GM12878 (cell line): ENCODE results near the gene MPC1L. TPM values are rescaled to one million over a fixed set of nuclear protein-coding genes. Genes with fewer than 3 reads are reported as not detected.

Experiments
- ATAC-seq: fragments of 200-7000 bp; cut with Tn5 transposase; 3 replicates; pipeline ENCODE4 v1.9.1; 2020; ENCODE audit warnings: mild to moderate bottlenecking, moderate library complexity
- BruUV-seq: library from RNA; stranded (reverse); fragments of 400-500 nt; replicated peaks from 2 replicates; lab custom pipeline; 2021; lab: Mats Ljungman, UMichigan
- CTCF ChIA-PET: fragments of 300-600 bp; sonication (Branson Sonifier 250); formaldehyde crosslinking; extraction: SDS; loops from one replicate; lab custom pipeline; 2021; ENCODE audit warnings: inconsistent platforms; lab: Yijun Ruan, JAX
- POLR2A ChIA-PET: fragments of 350-600 bp; formaldehyde crosslinking; extraction: SDS; loops from one replicate; lab custom pipeline; 2021; ENCODE audit warnings: inconsistent platforms; lab: Charles Lee
- RAD21 ChIA-PET: fragments of 300-600 bp; sonication (Branson Sonifier 250); formaldehyde crosslinking; loops from one replicate; lab custom pipeline; 2023; ENCODE audit warnings: antibody characterized with exemption; ENCODE audit not compliant: unreplicated experiment; lab: Charles Lee
- SMC1A ChIA-PET: fragments of 300-600 bp; sonication (Branson Sonifier 250); formaldehyde crosslinking; loops from one replicate; lab custom pipeline; 2023; ENCODE audit not compliant: unreplicated experiment, uncharacterized antibody; lab: Charles Lee
- DNase-seq: peaks from one replicate; pipeline ENCODE4 v3.0.0-alpha.2; 2011; ENCODE audit warnings: low read depth, low spot score
- FAIRE-seq: peaks from 3 replicates; lab custom pipeline; 2011; peaks lifted over from hg19 to GRCh38; lab: Jason Lieb, UNC
- H2AFZ ChIP-seq: 2 replicates; pipeline ENCODE4 v1.6.0; 2011; ENCODE audit warnings: low read depth, low read length, control low read depth; ENCODE audit not compliant: control insufficient read depth
- H3K27ac ChIP-seq: 2 replicates; pipeline ENCODE4 v1.5.1; 2011; ENCODE audit warnings: control low read depth; ENCODE audit not compliant: control insufficient read depth, insufficient read depth
- H3K27me3 ChIP-seq, 2 experiments: replicated peaks in 1 of 2; 2 replicates each; pipeline versions ENCODE4 v1.6.0 to v1.6.1; 2011; ENCODE audit warnings: low read length in 1 of 2; ENCODE audit not compliant: control insufficient read depth in 2 of 2, insufficient read depth in 2 of 2
- H3K36me3 ChIP-seq, 2 experiments: 2 replicates each; pipeline ENCODE4 v1.5.1; 2011; ENCODE audit warnings: low read length in 1 of 2; ENCODE audit not compliant: control insufficient read depth in 2 of 2, insufficient read depth in 2 of 2
- H3K4me1 ChIP-seq: 2 replicates; pipeline ENCODE4 v1.6.1; 2011; ENCODE audit warnings: mild to moderate bottlenecking, low read length, moderate library complexity, mixed read lengths; ENCODE audit not compliant: control insufficient read depth, insufficient read depth
- H3K4me2 ChIP-seq: 2 replicates; pipeline ENCODE4 v1.6.0; 2011; ENCODE audit warnings: control low read depth; ENCODE audit not compliant: control insufficient read depth, insufficient read depth
- H3K4me3 ChIP-seq: fragments of 200-600 bp; sonication (generic); 2 replicates; pipeline ENCODE4 v1.5.1; 2016
- H3K79me2 ChIP-seq: 2 replicates; pipeline ENCODE4 v1.6.0; 2011; ENCODE audit warnings: low read length; ENCODE audit not compliant: control insufficient read depth, insufficient read depth
- H3K9ac ChIP-seq: 2 replicates; pipeline ENCODE4 v1.8.0; 2011; ENCODE audit warnings: low read length, control low read depth, mixed read lengths; ENCODE audit not compliant: control insufficient read depth, insufficient read depth
- H3K9me3 ChIP-seq: replicated peaks from 3 replicates; pipeline ENCODE4 v1.5.1; 2011; ENCODE audit warnings: mild to moderate bottlenecking, low read length; ENCODE audit not compliant: control insufficient read depth, insufficient read depth
- H4K20me1 ChIP-seq: 2 replicates; pipeline ENCODE4 v1.6.0; 2011; ENCODE audit not compliant: control insufficient read depth, insufficient read depth
- BACH1 ChIP-seq: fragments of 450-650 bp; IDR thresholded peaks from 2 replicates; pipeline ENCODE4 v1.6.1; 2017; ENCODE audit warnings: mild to moderate bottlenecking, borderline replicate concordance
- KDM1A ChIP-seq: fragments of 200-600 bp; sonication (generic); IDR thresholded peaks from 2 replicates; pipeline ENCODE4 v1.6.1; 2016; ENCODE audit warnings: borderline replicate concordance
- MAX ChIP-seq: IDR thresholded peaks from 2 replicates; pipeline ENCODE4 v1.6.1; 2012; ENCODE audit warnings: low read depth, low read length, improper control_type of control experiment
- MYB ChIP-seq: fragments of 150-350 bp; IDR thresholded peaks from 2 replicates; pipeline ENCODE4 v1.6.1; 2014; ENCODE audit warnings: mild to moderate bottlenecking, low read depth, low read length, borderline replicate concordance
- POLR2AphosphoS5 ChIP-seq: IDR thresholded peaks from 2 replicates; pipeline ENCODE4 v1.6.1; 2011; ENCODE audit warnings: mild to moderate bottlenecking, low read length, inconsistent platforms
- RAD21 ChIP-seq: IDR thresholded peaks from 2 replicates; pipeline ENCODE4 v1.6.1; 2011; ENCODE audit warnings: mild to moderate bottlenecking, low read depth, low read length, moderate library complexity; ENCODE audit not compliant: insufficient read depth
- SMC3 ChIP-seq: IDR thresholded peaks from 2 replicates; pipeline ENCODE4 v1.6.1; 2011; ENCODE audit warnings: low read length, improper control_type of control experiment, borderline replicate concordance
- SREBF2 ChIP-seq: IDR thresholded peaks from 2 replicates; pipeline ENCODE4 v1.6.1; 2012; ENCODE audit warnings: mild to moderate bottlenecking, low read length
- TCF12 ChIP-seq: IDR thresholded peaks from 2 replicates; pipeline ENCODE4 v1.6.1; 2011; ENCODE audit warnings: low read depth, mild to moderate bottlenecking, low read length
- TCF3 ChIP-seq: IDR thresholded peaks from 2 replicates; pipeline ENCODE4 v1.6.1; 2012; ENCODE audit warnings: low read depth, mild to moderate bottlenecking, low read length, borderline replicate concordance; ENCODE audit not compliant: insufficient read depth
- YY1 ChIP-seq: IDR thresholded peaks from 2 replicates; pipeline ENCODE4 v1.6.1; 2011; ENCODE audit warnings: low read depth, mild to moderate bottlenecking, low read length
- ZNF384 ChIP-seq: IDR thresholded peaks from 2 replicates; pipeline ENCODE4 v1.6.1; 2012; ENCODE audit warnings: low read depth, mild to moderate bottlenecking, low read length, improper control_type of control experiment, borderline replicate concordance
- WGBS: methylation state at CpG from one replicate; pipeline ENCODE4 v1.1.6; 2016; ENCODE audit warnings: low lambda C conversion rate; ENCODE audit not compliant: insufficient replicate concordance, insufficient coverage; ENCODE audit errors: missing lambda C conversion rate; 5-methylcytosine and 5-hydroxymethylcytosine counted together
- in situ Hi-C: fragments of 300-500 bp; cut with MboI; formaldehyde crosslinking; loops from 9 replicates; pipeline ENCODE4 v1.14.3; 2018; ENCODE audit warnings: mixed read lengths
- intact Hi-C: fragments of 100-400 bp; cut with micrococcal nuclease; formaldehyde crosslinking; loops from one replicate; pipeline ENCODE4 v1.14.2; 2022; ENCODE audit not compliant: unreplicated experiment
- polyA plus RNA-seq, 11 experiments: library from polyadenylated mRNA; depleted of rRNA in 4 of 11; unstranded in 6 of 11; stranded (reverse) in 5 of 11; fragments of >200 nt; fragmentation: Nextera tagmentation in 4 of 11; fragmentation: Illumina TruSeq in 1 of 11; extraction: Ambion mirVana in 4 of 11; extraction: Trizol in 1 of 11; gene quantifications; 1 replicate in 1 of 11; 2 replicates in 10 of 11; pipeline versions ENCODE4 v1.2.1 to v1.2.3, GENCODE V29; 2011 to 2016; ENCODE audit warnings: inconsistent platforms in 2 of 11, missing spikeins in 2 of 11, low read depth in 1 of 11
- total RNA-seq, 4 experiments: library from RNA; depleted of rRNA in 3 of 4; stranded (reverse); fragments of >200 nt in 3 of 4; fragmentation: Illumina TruSeq in 1 of 4; extraction: Trizol in 1 of 4; gene quantifications; 2 replicates each; pipeline versions ENCODE4 v1.2.1 to v1.2.3, GENCODE V29; 2013 to 2021
- TF ChIP-seq, protein P1 (sequence below), 3 experiments: IDR thresholded peaks in 2 of 3; conservative IDR thresholded peaks in 1 of 3; 2 replicates each; pipeline ENCODE4 v1.5.1; 2011; ENCODE audit warnings: low read depth in 3 of 3, low read length in 3 of 3, mild to moderate bottlenecking in 3 of 3, control low read depth in 2 of 3, moderate library complexity in 2 of 3, inconsistent platforms in 1 of 3, mixed read lengths in 1 of 3; ENCODE audit not compliant: control insufficient read depth in 2 of 3, insufficient read depth in 1 of 3; ENCODE audit errors: extremely low read depth in 1 of 3

The MPC1L gene
- total and polyA plus RNA-seq, 10 of the 15 experiments (the other 5 are each of a cell fraction or from before 2014, with no cell fraction given), result not detected

GRCh38 chrX:40651620-40652223 lies 28.5 kb downstream of the MPC1L start:
- ChIA-PET RAD21 (interaction anchor here (0.6 to 3.9 kb wide), 27 partner anchors 12 to 1402 kb away, joined by 3 to 58 read pairs (median 5); partner anchors contain the start of gene MED14), POLR2A (interaction anchor here (1.0 kb wide), 2 partner anchors 464 to 682 kb away, joined by 3 to 4 read pairs; no protein-coding TSS in a partner anchor), CTCF (interaction anchor here (0.6 to 7.0 kb wide), 67 partner anchors 8 to 1108 kb away, joined by 3 to 130 read pairs (median 6); partner anchors contain the start of genes ATP6AP2 and MED14), SMC1A (interaction anchor here (0.6 to 6.1 kb wide), 49 partner anchors 10 to 680 kb away, joined by 3 to 108 read pairs (median 4); partner anchors contain the start of genes MED14 and USP9X)
- Histone ChIP-seq H3K27ac (no peak overlapping the region), H3K27me3 (no peaks in the 10 kb centered on the region), H3K9me3 (no peaks in the 10 kb centered on the region), H4K20me1 (peaks cover under 1% of the 10 kb centered on the region; the same call in 1 of the 2 replicates), H3K79me2 (peaks cover 6% of the 10 kb centered on the region), H3K9ac (no peak overlapping the region), H3K36me3 (peaks cover 1 to 12% of the 10 kb centered on the region in 2 experiments), H3K4me2 (no peak overlapping the region), H2AFZ (no peak overlapping the region), H3K4me1 (no peaks in the 10 kb centered on the region), H3K4me3 (no peak overlapping the region)
- peak; percentile 72 for FAIRE-seq
- TF ChIP-seq, protein P1, sequence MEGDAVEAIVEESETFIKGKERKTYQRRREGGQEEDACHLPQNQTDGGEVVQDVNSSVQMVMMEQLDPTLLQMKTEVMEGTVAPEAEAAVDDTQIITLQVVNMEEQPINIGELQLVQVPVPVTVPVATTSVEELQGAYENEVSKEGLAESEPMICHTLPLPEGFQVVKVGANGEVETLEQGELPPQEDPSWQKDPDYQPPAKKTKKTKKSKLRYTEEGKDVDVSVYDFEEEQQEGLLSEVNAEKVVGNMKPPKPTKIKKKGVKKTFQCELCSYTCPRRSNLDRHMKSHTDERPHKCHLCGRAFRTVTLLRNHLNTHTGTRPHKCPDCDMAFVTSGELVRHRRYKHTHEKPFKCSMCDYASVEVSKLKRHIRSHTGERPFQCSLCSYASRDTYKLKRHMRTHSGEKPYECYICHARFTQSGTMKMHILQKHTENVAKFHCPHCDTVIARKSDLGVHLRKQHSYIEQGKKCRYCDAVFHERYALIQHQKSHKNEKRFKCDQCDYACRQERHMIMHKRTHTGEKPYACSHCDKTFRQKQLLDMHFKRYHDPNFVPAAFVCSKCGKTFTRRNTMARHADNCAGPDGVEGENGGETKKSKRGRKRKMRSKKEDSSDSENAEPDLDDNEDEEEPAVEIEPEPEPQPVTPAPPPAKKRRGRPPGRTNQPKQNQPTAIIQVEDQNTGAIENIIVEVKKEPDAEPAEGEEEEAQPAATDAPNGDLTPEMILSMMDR (IDR thresholded peaks at IDR 0.05 in 2 of 3, conservative IDR thresholded peaks at IDR 0.05 in 1 of 3; ENCODE audit: control insufficient read depth in 2 of 3, extremely low read depth in 1 of 3, insufficient read depth in 1 of 3, low read depth in 3 of 3, low read length in 3 of 3), result peak; percentile 56 to 84 (median 73); a peak in 5 of 6 replicates
- TF ChIP-seq KDM1A, result no peak
- TF ChIP-seq TCF12, result 0 out of 2 replicates have a peak, but pooled peaks have one; percentile 34
- peak; percentile 84 for TF ChIP-seq SMC3
- TF ChIP-seq POLR2AphosphoS5, result no peak
- TF ChIP-seq BACH1, result no peak
- 0 out of 2 replicates have a peak, but pooled peaks have one; percentile 49 for TF ChIP-seq TCF3
- peak; percentile 68 for TF ChIP-seq YY1
- no peak for TF ChIP-seq MAX
- TF ChIP-seq ZNF384, result 0 out of 2 replicates have a peak, but pooled peaks have one; percentile 30
- TF ChIP-seq SREBF2, result no peak
- TF ChIP-seq RAD21, result peak; percentile 92
- no peak for TF ChIP-seq MYB
- DNase-seq, result no peak
- intact Hi-C loops, result loop anchor here (1.0 to 10.0 kb wide), 3 partner anchors 143 to 464 kb away; no protein-coding TSS in a partner anchor
- WGBS, result 0% methylated on average over 3 of the region's 3 CpGs
- ATAC-seq, result no peak
- no TSS peak for BruUV-seq
- in situ Hi-C loops, result no loop called here
